ENCODE results near the gene EXTL2.

DNA sequence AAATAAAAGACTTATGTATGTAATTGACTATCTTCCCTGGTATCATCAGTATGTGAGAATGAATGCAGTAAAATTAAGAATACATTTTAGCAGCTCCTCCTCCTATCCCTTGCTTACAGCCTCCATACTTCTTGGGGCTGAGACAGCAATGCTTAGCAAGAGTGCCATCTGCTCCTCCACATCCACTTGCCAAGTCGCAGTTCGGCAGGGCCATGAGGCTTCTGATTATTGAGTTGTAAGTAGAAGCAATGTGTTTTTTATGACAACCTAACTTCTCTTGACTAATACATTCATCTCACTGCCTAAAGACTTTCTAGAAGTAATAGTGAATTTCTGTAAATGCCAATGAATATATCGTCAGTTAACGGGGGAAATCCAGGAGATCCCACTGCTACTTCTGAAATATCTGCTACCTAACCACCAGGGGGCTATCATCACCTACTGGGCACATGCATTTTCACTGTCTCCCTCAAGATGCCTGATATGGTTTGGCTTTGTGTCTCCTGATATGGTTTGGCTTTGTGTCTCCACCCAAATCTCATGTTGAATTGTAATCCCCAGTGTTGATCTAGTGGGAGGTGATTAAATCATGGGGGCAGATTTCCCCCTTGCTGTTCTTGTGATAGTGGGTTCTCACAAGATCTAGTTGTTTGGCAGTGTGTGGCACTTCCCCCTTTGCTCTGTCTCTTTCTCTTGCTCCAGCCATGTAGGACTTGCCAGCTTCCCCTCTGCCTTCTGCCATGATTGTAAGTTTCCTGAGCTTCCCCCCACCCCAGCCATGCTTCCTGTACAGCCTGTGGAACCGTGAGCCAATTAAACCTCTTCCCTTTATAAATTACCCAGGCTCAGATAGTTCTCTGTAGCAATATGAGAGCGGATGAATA, 59.6 kb downstream of the EXTL2 start:
- TF ChIP-seq TAF1 (IDR thresholded peaks at IDR 0.05; ENCODE audit: borderline replicate concordance, insufficient read depth, low read length) (no peak), POLR2AphosphoS5 (IDR thresholded peaks at IDR 0.05; ENCODE audit: low read depth, low read length) (no peak), FOXP2 (optimal IDR thresholded peaks at IDR 0.05; ENCODE audit: borderline replicate concordance, extremely low read depth, extremely low read length, insufficient read depth) (no peak)
- TF ChIP-seq, protein P1, sequence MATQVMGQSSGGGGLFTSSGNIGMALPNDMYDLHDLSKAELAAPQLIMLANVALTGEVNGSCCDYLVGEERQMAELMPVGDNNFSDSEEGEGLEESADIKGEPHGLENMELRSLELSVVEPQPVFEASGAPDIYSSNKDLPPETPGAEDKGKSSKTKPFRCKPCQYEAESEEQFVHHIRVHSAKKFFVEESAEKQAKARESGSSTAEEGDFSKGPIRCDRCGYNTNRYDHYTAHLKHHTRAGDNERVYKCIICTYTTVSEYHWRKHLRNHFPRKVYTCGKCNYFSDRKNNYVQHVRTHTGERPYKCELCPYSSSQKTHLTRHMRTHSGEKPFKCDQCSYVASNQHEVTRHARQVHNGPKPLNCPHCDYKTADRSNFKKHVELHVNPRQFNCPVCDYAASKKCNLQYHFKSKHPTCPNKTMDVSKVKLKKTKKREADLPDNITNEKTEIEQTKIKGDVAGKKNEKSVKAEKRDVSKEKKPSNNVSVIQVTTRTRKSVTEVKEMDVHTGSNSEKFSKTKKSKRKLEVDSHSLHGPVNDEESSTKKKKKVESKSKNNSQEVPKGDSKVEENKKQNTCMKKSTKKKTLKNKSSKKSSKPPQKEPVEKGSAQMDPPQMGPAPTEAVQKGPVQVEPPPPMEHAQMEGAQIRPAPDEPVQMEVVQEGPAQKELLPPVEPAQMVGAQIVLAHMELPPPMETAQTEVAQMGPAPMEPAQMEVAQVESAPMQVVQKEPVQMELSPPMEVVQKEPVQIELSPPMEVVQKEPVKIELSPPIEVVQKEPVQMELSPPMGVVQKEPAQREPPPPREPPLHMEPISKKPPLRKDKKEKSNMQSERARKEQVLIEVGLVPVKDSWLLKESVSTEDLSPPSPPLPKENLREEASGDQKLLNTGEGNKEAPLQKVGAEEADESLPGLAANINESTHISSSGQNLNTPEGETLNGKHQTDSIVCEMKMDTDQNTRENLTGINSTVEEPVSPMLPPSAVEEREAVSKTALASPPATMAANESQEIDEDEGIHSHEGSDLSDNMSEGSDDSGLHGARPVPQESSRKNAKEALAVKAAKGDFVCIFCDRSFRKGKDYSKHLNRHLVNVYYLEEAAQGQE (IDR thresholded peaks at IDR 0.05; ENCODE audit: insufficient read depth in 1 of 2, low read depth in 2 of 2, low read length in 2 of 2), result no peak
